HG03469 (cell line): ENCODE measurements around the gene SLC2A9.
A peak's percentile ranks its signal among the peaks of the same experiment; 100 is the strongest.

Source experiments
- ATAC-seq: cut with Tn5 transposase; IDR thresholded peaks from one replicate; pipeline ENCODE4 v1.9.1; 2021; ENCODE audit warnings: mild to moderate bottlenecking, moderate library complexity, moderate number of reproducible peaks; ENCODE audit not compliant: unreplicated experiment

Gene SLC2A9

DNA sequence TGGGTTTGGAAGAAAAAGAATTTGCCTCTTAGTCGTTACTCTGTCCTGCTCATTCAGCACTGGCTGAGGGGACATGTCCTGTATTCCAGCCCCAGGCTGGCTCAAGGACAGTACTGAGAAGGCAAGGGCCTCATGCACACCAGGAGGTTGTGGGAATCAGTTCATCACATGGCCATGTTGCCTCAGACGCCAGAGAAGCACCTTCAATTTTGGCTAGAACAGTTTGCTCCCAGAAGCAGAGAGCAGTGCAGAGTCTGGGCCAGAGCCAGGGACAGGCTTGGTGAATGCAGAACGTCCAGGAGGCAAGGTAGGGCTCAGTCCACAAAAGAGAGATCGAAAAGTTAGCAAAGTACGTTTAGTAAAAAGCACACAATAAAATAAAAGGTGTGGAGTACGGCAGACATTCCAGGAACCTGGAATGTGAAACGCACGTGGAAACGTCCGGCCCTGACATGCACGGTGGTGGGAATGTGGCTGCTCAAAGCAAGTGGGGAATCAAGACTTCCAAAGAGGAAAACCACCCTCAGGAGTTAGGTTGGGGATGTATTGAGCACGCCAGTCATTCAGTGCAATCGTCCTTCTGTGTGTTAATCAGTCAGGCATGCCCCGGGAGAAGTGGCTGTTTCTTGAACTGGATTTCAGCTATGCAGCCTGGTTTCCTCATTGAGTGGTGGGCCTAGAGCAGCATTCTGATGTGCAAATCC is 1.2 kb upstream of the SLC2A9 start:
- ATAC-seq = no peak

DNA sequence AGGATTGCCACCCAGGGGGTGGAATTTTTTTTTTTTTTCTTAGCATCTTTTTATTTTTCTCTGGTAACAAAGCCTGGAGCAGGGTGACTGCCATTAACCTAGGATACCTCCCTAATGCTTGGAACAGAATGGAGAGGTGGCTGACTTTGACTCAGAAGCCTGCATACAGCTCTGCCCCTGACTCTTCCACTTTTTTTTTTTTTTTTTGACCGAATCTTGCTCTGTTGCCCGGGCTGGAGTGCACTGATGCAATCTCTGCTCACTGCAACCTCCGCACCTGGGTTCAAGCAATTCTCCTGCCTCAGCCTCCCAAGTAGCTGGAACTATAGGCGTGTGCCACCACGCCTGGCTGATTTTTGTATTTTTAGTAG is 341 bp upstream of the SLC2A9 start:
- ATAC-seq = no peak

DNA sequence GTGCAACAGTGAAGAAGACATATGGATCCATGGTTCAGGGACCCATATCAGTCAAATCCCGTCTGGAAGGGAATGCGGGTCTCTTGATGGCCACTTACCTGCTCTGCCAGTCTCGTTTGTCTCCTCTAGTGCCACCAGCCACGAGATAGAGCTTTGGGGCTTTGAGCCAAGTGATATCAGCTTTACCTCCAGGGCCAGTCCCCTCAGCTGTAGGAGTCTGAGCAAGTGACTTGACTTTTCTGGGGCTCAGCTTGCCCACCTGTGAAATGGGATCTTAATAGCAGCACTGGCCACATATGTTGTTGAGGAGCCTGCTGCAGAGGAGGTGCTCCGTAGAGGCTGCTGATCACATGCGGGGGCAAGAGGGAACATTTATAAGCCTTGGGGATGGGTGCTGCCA is 1.2 kb downstream of the SLC2A9 start:
- no peak for ATAC-seq

DNA sequence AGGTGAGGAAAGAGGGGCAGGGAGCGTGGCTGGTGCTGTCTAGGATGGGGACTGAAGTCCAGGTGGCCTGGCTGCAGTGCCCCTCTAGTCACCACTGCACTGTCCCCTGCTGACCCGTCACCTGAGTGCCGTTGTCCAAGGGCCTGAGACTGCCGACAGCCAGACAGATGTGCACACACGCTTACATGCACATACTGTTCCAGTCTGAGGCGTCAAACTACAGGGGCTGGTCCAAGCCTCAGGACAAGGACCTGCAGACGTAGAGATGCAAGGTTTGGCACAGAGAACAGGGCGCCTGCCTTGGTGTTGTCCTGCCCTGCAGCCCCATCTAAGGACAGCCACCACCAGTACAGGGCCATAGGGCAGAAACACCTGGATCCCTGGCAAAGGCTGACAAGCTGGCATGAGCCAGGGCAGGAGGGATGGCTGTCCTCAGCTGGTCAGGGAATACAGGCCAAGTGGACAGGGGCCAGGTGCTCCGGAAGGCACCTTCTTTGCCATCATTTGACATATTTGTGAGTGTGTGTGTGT is 1.7 kb downstream of the SLC2A9 start:
- ATAC-seq = no peak

DNA sequence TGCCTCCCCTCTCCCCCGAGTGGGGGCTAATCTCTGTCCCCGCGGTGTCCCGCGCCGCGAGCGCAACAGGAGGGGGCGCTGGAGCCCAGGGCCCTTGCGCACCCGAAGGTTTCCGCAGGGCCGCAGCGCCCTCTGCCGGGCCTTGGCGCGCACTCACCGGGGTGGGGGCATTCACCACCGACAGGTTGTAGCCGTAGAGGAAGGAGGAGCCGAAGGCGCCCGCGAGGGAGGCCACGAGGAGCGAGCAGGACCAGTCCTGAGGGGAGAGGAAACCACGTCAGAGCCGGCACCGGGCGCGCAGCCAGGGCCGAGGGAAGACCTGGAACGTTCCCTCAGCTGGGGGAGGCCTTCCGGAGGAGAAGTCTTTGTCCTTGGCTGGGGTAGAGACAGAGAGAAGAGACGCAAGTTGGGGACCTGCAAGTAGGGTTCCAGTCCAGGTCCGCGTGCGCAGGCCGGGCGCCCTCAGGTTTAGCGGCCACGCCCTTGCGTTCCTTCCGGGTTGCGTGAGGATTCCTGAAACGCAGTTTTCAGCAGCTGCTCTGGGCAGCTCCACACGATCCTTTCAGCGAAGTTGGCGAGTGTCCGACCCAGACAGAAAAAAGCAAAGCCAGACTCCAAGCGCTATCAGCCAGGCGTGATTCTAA is 2.4 kb downstream of the SLC2A9 start:
- ATAC-seq = peak; percentile 94

DNA sequence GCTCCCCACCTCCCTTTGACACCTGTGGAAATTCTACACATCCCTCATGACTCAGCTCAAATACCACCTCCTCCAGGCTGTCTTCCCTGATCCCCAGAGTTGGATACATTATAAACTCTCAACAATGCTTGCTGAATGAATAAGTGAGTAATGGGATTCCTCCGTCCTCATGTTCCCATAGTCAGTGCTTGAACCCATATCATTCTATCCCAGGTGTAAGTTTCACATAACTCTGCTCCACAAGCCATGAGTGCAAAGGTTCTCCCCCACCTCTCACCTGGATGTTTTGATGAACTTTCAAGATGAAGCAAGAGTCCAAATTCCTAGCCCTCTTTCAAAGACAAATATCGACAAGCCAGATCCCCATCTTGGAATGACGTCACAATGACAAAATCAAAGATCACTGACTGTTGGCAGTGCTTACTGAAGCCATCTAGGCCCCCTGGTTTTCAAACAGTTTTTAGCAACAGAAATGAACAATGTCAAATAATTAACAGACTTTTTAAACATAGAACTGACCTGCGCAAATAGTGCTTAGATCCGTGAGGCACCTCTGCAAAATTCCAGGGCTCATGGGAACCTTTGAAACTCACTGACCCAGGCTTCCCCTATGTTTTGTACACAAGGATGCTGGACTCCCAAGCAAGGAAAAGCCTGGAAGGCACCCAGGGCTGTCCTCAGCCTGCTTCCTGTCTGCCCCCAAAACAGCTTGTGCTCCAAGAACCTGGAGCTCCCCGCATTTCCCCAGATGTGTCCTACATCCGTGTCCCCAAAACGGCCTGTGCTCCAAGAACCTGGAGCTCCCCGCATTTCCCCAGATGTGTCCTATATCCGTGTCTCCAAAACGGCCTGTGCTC is 4.0 kb downstream of the SLC2A9 start:
- ATAC-seq = no peak

DNA sequence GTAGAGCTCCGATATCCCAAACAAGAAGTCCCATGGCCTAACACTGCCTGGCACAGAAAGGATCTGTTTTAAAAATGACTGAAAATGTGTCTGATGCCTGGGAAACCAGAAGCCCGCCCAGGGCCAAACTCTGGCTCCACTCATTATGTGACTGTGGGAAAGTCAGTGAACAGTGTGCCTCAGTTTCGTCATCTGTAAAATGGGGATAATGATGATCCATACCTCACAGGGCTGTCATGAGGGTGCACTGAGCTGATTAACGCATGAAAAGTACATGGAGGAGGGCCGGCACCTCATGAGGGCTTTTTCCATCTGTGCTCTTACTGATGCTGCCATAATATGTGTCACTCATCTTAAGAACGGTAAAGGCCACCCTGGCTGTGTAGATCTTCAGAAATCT is 5.1 kb downstream of the SLC2A9 start:
- ATAC-seq = no peak

DNA sequence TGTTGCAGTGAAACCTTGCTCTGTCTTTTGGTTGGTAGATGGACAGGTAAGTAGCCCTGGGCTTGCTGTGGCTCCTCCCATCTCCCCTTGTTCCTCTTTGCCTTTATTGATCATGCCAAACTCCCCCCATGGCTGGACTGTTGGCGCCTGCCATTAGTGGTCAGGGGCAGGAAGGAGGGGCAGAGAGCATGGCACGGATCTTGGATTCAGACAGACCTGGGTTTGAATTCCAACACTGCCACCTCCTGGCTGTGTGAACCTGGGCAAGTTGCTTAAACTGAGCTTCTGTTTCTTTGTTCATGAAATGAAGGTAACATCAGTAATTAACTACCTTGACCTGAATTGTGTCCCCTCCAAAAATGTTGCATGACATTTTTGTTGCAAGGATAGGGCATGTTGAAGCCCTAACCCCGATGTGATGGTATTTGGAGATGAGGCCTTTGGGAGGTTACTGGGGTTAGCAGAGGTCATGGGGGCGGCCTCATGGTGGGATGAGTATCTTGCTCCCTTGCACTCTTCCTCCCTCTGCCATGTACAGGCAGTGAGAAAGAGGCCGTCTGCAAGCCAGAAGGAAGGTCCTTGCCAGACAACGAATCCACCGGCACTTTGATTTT is 6.0 kb downstream of the SLC2A9 start:
- ATAC-seq = no peak

DNA sequence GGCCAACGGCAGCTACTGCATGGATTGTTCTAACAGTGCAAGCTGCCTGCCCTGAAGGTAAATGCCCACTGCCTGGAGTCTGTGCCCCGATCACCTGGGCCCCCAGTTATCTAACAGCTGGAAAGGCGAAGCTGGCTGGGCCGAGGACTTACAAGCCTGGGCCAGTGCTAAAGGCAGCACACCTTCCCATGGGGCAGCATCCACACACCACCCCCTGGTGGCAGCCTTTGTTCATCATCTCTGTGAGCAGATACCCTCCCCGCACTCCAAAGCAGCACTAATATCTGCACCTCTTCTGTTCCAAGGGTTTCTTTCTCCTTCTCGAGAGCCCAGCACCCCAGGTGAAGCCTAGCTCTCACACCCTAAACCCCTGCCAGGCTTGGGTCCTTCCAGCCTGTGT is 7.6 kb downstream of the SLC2A9 start:
- peak; percentile 41 for ATAC-seq

DNA sequence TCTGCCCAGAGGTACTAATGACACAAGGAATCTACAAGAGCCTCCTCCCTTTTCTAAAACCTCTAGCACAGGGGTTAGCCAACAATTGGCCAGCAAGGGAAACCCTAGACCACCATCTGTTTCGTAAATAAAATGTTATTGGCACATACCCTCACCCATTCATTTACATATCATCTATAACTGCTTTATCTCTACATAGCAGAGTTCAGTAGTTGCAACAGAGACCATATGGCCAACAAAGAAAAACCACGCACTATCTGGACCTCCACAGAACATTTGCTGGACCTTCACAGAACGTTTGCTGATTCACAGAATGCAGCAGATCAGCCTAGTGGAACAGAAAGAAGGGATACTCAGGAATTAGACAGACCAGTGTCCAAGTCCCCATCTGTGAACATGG is 9.4 kb downstream of the SLC2A9 start:
- no peak for ATAC-seq

DNA sequence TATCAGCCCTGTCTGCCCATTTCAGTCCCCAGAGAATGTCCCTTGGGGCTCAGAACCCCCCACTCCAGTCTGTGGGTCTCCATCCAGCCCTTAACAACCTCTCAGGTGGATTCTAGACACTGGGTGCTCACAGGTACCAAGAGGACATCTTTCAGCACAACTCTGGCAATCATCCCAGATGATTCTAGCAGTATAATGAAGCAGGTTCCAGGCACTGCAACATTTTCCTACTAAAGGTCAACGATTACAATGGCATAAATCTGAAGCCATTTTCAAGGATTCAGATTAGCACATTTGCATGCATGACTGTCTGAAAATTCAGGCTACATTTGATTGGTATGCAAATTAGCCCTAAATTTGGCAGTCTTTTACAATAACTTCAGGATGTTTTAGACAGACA is 10.0 kb downstream of the SLC2A9 start:
- no peak for ATAC-seq

DNA sequence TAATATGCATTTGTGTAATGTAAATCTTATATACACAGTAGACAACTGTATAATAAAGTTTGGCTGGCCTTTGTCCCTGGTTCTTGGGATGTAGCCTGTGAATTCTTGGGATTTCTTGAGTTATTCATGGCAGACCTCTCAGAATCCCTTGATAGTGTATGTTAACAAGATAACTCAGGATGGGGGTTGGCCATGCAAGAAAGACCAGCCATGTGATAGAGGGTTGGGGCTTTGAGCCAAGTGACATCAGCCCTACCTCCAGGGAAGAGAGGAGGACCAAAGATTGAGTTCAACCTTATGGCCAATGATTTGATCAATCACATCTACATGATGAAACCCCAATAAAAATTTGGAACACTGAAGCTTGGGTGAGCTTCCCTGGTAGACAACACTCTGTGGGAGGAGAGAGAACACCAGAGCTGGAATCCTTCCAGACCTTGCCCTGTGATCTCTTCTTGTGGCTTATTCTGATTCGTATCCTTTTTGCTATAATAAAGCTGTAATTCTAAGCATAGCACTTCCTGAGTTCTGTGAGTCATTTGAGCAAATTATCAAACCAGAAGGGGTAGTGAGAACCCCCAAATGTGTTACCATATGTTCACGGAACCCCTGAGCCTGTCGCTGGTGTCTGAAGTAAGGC is 11.3 kb downstream of the SLC2A9 start:
- no peak for ATAC-seq

DNA sequence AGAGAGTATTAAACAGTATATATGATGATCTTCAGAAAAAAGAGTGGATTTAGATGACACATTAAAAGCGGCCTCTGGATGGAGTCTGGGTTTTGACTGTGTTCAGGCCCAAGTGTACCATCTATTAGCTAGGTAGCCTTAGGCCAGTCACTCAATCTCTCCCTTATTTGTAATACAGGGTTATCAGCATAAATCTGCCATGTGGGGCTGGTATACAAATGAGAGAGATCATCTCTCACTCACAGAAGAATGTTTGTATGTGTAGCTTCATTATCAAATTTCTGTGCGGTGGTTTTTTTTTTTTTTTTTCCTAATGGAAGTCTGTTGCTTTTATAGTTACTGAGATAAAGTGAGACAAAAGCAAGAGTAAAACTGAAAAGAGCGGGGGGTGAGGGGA is 12.7 kb downstream of the SLC2A9 start:
- no peak for ATAC-seq

DNA sequence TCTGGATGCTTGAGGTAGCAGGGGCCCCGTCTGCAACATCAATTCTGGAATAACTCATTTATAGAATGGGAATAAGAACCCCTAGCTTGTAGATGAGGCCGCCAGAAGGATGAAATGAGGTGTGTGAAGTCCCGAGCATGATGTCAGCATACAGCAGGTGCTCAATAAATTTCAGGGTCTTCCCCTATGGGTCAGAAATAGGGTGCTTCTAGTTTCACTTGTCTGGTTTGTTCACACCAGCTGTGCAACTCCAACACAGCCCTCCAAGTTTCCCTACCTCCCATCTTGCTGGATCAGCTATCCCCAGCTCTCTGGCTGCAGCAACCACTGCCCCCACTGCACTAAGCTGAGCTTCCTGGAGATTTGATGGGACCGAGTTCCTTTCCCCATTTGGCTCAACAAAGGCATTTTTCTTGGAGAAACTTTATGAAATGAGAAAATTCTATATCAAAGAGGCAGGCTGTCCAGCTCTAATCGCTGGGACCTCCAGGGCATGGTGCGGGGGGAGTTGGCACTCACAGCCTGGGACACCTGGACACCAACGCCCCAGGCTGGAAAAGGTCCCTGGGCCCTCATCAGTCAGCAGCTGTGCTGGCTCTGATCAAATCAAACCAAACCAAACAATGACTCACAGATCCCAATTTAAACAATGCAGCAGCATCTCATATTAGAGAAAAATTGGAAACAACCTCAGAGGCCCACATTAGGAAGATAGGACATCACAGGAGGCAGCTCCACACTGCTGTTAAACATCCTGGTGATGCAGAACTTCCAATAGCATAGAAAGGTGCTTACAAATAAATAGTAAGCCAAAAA is 13.3 kb downstream of the SLC2A9 start:
- peak; percentile 31 for ATAC-seq

DNA sequence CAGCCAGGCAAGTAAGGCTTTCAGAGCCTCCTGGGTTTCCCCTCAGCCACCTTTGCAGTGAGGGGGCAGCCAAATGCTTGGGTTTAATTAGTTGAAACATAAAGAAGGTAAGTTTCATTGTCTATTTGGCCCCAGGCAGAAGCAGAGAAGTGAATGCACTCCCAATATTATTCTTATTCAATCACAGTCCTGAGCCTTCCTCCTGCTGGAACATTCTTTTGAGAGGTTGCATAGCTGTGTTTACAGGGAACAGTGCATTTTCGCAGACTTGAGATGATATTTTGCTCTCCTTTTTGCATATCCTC is 13.9 kb downstream of the SLC2A9 start:
- ATAC-seq = no peak

DNA sequence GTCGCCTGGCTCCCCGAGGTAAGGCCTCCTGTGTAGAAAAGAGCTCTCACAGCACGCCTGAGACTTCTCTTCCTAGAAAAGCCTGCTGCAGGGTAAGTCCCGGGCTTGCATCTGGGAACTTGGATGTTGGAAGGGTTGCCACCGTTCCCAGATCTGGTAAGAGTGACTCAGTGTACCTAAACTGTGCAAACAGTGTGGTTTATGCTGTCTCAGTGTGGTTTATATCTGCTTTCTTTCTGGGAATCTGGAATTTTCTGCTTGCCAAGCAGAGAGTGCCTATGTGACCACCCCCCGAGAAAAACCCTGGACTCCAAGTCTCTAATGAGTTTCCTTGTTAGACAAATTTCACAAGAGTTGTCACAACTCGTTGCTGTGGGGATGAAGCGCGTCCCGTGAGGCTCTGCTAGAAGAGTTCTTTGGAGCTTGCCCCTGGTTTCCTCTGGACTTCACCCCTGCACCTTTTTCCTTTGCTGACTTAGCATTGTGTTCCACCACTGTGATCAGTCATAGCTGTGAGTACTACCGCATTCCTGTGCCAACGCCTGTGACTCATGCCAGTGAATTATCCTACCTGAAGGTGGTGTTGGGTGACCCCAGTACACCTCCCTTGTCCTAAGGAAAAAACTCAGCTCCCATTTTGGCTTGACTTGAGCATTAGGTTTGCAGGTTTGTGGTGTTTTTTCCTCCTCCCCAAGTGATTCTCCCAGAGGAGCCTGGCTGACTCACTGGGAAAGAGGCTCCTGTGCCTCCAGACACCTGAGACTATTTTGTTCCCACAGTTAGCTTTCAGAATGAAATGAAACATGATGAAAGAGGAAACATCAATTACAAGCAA is 14.5 kb downstream of the SLC2A9 start:
- ATAC-seq = no peak

DNA sequence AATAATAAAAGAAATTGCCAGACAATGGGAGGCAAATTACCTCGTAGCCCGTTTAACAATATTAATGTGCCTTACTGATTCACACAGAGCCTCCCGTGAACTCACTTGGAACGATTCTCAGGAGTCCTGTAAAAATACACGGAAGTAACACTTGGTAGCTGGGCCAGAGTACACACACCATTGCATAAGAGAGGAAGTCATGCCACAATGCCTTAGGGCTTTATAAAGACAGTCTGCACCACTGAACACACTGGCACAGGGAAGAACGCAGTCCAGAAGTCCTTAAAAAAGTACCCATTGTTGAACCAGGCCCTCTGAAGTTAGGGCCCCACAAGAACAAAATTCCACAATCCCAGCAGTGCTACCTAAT is 15.1 kb downstream of the SLC2A9 start:
- no peak for ATAC-seq

DNA sequence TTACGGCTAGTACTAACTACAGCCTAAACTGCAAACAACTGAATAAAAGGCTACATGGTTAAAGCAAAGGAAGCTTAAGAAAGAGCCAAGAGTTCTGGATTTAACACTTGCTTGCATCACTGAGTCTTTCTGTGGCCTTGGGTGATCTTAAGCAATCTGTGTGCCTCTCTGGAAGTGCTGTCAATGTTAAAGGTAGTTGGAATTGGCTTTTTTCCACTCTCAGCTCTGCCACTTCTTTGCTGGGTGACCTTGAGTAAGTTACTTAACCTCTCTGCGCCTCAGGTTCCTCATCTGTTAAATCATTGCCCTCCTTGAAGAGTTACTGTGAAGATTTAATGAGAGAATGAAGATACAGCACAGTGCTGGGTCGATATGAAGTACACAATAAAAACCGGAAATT is 15.7 kb downstream of the SLC2A9 start:
- ATAC-seq = no peak

DNA sequence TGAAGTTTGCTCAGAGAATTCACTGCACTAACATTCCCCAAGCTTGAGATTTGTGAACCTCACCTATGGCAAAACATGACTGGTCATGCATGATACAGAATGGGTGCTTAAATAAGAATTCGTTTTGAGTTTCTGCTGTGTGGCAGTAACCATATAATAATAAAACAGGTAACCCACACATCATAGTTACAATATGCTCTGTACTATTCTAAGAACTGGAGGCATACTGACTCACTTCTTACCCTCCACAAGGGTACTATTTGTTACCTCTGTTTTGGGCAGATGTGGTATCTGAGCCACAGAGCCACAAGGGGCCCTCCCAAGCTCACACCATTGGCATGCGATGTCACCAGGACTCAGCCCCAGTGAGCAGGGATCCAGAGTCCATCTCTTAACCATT is 17.6 kb downstream of the SLC2A9 start:
- peak; percentile 34 for ATAC-seq
